HG03571 (cell line): ENCODE data around the gene IFT20.
"Not testable (repeated sequence)": the region's sequence is repeated elsewhere in the genome, so short reads cannot be mapped to it uniquely, and the experiment has no call there.

Experiments used
- ATAC-seq: cut with Tn5 transposase; IDR thresholded peaks from one replicate; pipeline ENCODE4 v1.9.1; 2021; ENCODE audit not compliant: unreplicated experiment

IFT20 gene

DNA sequence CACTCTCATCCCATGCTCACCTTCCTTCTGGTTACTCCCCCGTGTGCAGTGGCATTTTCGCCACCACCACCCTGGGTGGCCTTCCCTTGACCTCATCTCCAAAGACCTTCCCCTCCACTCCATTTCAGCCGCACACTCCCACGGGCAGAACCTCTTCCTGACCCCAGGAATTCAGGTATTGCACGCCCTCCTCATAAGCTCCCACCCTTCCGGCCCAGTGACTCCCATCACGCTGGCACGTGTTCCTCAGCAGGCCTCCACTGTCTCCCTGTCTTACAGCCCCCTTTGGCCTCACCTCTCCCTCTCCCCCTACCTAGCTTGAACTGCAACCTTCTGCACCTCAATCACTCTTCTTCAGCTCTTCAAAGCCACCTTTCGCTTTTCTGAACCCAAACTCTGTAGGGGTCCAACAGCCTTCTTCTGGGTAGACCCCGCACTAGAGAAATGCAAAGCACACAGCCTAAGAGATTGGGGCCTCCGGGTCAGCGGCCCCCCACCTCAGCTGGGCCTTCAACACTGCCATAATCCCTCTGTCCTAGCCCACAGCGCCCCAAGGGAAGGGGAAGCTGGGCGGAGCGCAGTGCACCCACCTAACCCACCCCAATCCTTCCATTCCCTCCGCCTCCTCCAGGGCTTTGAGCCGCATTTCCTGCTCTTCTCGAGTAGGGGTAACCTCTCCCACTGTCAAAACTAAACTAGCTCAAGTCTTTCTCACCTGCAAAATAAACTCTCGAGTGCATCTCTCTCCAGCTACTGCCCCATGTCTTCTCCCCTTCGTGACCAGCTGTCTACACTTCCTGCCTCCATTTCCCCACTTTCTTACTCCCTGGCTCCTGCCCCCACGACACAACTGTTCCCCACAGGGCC lies 17.9 kb downstream of the IFT20 start:
- no peak for ATAC-seq

DNA sequence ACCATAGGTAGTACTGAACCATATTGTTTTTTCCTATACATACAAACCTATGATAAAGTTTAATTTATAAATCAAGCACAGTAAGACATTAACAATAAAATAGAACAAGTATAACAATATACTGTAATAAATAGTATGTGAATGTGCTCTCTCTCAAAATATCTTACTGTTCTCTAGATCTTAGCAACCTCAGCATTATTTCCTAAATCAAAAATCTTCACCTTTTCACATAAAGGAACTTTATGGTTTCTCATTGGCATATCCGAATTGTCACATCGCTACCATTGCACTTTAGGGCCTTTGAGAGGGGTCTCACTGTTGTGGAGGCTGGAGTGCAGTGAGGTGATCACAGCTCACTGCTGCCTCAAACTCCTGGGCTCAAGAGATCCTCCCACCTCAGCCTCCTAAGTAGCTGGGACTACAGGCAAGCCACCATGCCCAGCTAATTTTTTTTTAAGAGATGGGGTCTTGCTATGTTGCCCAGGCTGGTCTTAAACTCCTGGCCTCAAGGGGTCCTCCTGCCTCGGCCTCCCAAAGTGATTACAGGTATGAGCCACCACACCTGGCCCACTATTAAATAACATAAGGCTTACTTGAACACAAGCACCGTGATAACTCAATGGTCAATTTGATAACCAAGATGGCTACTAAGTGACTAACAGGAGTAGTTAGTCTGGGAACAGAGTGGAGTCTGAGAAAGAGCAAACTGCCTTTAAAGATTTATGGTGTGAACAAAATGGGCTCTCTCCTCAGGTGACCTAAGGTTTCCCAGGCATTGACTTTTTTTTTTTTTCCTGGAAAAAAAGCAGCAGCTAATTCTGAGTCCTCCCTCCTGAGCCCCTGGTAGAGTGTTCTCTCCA lies 19.2 kb downstream of the IFT20 start:
- no peak for ATAC-seq

DNA sequence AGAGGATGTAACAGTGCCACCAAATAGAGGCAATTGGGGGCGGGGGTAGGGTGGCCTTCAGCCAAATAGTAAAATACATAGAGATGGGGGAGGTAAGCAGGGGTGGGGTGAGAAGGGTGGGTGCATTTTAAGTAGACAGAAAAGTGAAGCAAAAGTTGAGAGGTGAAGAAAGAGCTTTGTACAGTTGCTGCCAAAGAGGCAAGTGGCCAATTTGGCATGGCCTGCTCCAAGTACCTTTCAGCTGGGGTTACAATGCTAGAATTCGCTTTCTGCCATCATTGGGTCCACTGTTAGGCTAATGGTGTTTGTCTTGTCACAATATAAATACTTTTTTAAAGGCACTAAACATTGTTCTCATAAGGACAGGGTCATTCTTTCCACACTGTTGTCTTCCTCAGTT lies 21.4 kb downstream of the IFT20 start:
- ATAC-seq: no peak

DNA sequence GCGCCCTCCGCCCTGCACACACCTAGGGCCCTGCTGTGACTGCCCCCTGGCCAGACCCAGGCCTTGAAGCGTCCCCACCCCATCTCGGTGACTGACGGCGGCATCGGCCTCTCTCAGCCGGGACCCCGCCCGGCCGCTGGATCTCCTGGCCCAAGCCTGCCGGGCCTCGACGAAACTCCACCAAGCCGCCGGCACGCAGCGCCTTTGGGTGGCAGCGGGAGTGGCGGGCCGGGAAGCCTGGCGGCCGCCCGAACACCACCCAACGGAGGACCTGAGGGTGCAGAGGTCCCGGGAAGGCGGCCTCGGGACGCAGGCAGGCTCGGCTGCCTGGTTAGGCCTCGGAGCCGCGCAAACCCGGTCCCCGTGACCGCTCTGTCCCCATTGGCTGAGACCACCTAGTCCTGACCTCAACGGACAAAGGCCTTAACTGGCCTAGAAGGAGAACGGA lies 28.3 kb downstream of the IFT20 start:
- ATAC-seq: no peak

DNA sequence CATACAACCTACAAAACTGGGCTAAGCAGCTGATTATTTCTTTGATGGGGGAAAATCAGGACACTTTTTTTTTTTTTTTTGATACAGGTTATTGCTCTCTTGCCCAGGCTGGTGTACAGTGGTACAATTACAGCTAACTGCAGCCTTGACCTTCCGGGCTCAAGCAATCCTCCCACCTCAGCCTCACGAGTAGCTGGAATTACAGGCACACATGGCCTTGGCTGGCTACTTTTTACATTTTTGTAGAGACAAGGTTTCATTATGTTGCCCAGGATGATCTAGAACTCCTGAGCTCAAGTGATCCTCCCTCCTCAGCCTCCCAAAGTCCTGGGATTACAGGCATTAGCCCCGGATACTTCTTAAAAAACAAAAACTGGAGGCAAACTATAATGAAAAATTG lies 36.8 kb downstream of the IFT20 start:
- ATAC-seq: no peak

DNA sequence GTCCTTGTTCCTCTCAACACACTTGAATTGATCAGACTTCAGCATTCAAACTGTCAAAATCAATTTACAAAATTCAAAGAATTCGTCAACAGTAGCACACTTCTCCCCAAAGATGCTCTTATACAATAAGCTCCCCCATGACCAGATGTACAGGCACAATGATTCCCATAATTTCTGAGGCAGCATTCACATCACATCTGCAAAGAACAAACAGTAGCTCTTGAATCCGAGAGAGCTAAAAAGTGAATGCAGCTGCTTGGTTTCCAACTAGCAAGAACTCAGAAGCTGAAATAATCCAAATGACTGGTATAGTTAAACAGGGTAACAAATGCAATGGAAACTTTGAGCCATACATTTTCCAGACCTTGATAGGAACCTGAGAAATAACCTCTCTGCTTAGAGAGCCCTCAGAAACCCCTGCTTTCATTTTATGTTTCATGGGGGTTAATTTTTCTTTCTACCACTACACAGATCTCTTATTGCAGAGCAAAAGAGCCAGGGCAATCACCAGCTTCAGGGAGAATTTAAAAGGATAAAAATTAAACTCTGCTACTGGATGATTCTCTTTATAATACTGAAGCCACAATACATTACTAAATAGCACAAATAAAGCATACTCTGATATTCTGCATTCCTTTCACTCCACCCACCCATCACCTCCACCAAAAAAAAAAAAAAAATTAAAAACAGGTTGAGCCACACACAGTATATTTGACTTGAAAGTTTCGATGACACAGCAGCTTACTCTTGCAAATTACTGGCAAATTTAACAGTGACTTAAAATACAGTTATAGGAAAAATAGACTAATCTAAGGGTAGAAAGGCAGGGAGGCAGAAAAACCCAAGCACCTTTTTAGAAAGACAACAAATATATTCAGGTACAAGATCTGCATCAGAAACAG lies 39.3 kb downstream of the IFT20 start:
- ATAC-seq: no peak

DNA sequence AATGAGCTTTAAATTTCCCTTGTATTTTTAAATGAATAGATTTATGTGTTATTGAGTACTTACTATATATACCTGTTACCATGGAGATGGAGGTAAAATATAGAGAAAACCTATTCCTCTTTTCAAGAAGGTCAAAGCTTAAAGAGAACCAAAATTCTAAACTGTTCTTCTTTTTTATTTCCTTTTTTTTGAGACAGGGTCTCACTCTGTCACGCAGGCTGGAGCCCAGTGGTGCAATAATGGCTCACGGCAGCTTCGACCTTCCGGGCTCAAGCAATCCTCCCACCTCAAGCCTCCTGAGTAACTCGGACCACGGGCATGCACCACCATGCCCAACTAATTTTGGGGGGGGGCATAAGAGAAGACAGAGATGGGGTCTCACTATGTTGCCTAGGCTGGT lies 41.3 kb downstream of the IFT20 start:
- no peak for ATAC-seq

DNA sequence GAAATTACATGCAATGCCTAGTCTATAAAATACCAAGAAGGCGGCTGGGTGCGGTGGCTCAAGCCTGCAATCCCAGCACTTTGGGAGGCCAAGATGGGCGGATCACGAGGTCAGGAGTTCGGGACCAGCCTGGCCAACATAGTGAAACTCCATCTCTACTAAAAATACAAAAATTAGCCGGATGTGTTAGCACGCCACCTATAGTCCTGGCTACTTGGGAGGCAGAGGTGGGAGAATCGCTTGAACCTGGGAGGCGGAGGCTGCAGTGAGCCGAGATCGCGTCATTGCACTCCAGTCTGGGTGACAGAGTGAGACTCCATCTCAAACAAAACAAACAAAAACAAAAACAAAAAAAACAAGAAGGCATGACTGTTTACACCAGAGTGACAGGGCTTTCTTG lies 42.4 kb downstream of the IFT20 start:
- ATAC-seq: not testable (repeated sequence)

DNA sequence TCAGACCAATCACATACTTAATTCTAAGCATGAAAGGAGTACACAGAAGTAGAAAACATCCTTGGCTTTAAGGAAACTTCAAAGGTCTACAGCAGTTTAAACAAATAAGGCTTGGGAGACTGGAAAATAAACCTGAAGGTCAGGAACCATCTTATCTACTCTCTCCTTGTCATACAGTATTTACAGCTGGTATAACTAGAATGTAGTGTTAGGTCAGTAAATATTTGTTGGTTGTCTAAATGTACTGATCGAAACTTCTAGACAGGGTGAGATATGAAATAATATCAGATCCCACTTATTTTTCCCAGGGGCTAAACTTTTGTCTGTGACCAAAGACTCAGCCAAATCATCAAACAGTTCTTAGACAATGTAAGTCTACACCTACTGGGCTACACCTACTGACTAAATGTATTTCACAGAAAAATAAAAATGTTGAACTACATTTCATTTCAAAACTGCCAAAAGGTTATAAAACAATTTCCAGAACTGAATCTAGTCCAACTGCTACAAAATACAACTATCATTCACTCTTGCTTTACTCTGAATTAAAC lies 43.4 kb downstream of the IFT20 start:
- ATAC-seq: no peak

DNA sequence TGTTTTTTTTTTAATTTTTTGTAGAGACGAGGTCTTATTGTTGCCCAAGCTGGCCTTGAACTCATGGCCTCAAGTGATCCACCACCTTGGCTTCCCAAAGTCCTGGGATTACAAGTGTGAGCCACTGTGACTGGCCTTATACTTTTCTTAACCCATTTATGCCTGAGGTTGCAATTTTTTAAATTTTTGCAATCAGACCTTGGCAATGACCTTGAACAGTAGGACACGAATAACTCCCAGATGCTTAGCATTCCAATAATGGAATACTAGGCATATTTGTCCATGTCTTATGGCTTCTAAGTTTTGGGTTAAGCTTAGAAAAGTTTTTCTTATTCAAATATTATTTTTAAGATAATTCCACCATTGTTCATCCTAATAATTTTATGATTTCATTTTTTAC lies 44.6 kb downstream of the IFT20 start:
- no peak for ATAC-seq

DNA sequence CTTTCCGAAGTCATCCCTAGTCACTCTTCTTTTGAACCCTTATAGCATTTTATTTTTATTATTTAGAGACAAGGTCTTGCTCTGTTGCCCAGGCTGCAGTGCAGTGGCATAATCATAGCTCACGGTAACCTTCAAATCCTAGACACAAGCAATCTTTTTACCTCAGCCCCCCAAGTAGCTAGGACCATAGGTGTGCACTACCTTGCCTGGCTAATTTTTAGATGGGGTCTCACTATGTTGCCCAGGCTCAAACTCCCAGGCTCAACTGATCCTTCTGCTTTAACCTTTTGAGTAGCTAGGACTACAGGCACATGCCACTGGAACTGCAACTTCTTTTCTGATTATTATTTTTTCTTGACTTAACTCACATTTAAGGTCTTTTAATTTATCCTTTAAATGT lies 49.3 kb downstream of the IFT20 start:
- ATAC-seq: no peak

DNA sequence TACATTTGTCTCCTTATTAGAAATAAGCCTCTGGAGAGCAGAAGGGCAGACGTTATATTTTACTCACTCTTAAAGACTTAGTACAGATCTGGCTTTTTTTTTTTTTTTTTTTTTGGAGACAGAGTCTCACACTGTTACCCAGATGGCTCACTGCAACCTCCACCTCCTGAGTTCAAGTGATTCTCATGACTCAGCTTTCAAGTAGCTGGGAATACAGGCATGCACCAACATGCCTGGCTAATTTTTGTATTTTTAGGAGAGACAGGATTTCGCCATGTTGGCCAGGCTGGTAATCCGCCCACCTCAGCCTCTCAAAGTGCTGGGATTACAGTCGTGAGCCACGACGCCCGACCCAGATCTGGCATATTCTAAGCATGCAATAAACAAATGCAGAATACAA lies 52.7 kb downstream of the IFT20 start:
- ATAC-seq: no peak

DNA sequence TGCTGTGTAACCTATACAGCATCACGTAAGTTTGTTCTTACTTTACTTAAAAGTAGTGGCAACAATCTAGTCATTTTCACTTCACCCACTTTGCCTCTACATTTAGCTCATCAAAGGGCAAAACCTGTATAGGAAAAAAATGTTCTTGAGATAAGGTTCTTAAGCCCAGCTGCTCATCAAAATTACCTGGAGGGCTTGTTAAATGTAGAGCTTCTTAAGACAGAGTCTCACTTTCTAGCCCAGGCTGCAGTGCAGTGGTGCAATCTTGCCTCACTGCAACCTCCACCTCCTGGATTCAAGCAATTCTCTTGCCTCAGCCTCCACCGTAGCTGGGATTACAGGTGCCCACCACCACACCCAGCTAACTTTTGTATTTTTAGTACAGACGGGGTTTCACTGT lies 54.4 kb downstream of the IFT20 start:
- no peak for ATAC-seq

DNA sequence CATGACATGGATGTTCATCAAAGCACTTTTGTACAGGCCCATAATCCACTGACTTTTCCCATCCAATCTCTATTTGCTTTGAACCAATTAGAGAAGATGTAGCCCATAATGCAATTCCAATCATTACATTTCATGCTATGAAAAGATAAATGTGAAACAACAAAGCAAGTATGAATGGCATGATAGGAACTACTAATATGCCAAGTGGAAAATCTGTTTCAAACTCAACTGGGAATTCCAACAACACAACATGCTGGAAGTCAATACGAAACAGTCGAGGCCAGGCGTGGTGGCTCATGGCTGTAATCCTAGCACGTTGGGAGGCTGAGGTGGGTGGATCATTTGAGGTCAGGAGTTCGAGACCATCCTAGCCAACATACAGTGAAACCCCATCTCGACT lies 55.9 kb downstream of the IFT20 start:
- no peak for ATAC-seq
